Left renal cortex interstitium (tissue), 4 donors: Measurements from ENCODE around the gene NUBP2. TPM values are rescaled to one million over a fixed set of nuclear protein-coding genes. Genes with fewer than 3 reads are reported as not detected.

Experiments used
- DNase-seq, 4 donors: peaks; one replicate each; pipeline ENCODE4 v3.0.0-alpha.2; 2013; ENCODE audit warnings: low read depth in 4 of 4, low spot score in 2 of 4, missing footprints in 1 of 4
- polyA plus RNA-seq, 4 donors: library from polyadenylated mRNA; unstranded; fragments of 120-200 nt; gene quantifications; one replicate each; pipeline ENCODE4 v1.2.1, GENCODE V29; 2013; ENCODE audit not compliant: insufficient read length in 4 of 4

Gene NUBP2
- polyA plus RNA-seq, 4 donors: 35.4 to 69.3 (median 56.4) TPM

- no peak for DNase-seq
Observed at GRCh38 chr16:1771188-1771863, 11.4 kb upstream of the NUBP2 start, which contains the start of gene NME3. Gene NME3, minus strand, starts transcription at chr16:1771543. Its CDS starts 9 bp downstream, at chr16:1771534.

GRCh38 chr16:1771864-1772361 lies 10.8 kb upstream of the NUBP2 start:
- DNase-seq: no peak

- no peak for DNase-seq
Observed at GRCh38 chr16:1772362-1772907, 10.3 kb upstream of the NUBP2 start, which contains the start of gene EME2. Gene EME2, plus strand, starts transcription at chr16:1772810. Its CDS starts 418 bp downstream, at chr16:1773228.

- DNase-seq: peak; percentile 65 to 75 (median 70)
Observed at GRCh38 chr16:1772908-1773702, 9.7 kb upstream of the NUBP2 start, which contains the start of gene MRPS34. Gene MRPS34, minus strand, starts transcription at chr16:1773134. Its CDS starts 15 bp downstream, at chr16:1773119.

- no peak for DNase-seq
Observed at GRCh38 chr16:1773703-1774447, 8.9 kb upstream of the NUBP2 start.

- no peak for DNase-seq
Observed at GRCh38 chr16:1774448-1774780, 8.3 kb upstream of the NUBP2 start.

GRCh38 chr16:1775006-1775845 lies 7.5 kb upstream of the NUBP2 start:
- DNase-seq: no peak

GRCh38 chr16:1775846-1776671 lies 6.7 kb upstream of the NUBP2 start:
- no peak for DNase-seq

- DNase-seq: no peak
Observed at GRCh38 chr16:1776672-1776955, 6.1 kb upstream of the NUBP2 start.

GRCh38 chr16:1776991-1777374 lies 5.8 kb upstream of the NUBP2 start:
- DNase-seq: no peak

- DNase-seq: no peak
Observed at GRCh38 chr16:1777375-1778199, 5.2 kb upstream of the NUBP2 start.

GRCh38 chr16:1778200-1779179 lies 4.3 kb upstream of the NUBP2 start:
- DNase-seq: no peak

- no peak for DNase-seq
Observed at GRCh38 chr16:1779234-1779701, 3.5 kb upstream of the NUBP2 start.

GRCh38 chr16:1779741-1780676 lies 2.8 kb upstream of the NUBP2 start:
- DNase-seq: no peak

- DNase-seq: no peak
Observed at GRCh38 chr16:1780677-1781072, 2.1 kb upstream of the NUBP2 start.

- DNase-seq: no peak
Observed at GRCh38 chr16:1781254-1781653, 1.5 kb upstream of the NUBP2 start.
